ENCODE data around the gene TM4SF20.

- TF ChIP-seq CTCF (IDR thresholded peaks at IDR 0.05) = no peak
- TF ChIP-seq TEAD4 (IDR thresholded peaks at IDR 0.05; ENCODE audit: borderline replicate concordance, insufficient read depth) = no peak
Observed at GRCh38 chr2:227395556-227395955, 16.4 kb upstream of the TM4SF20 start.
